ENCODE data around the gene TCEANC. TPM values are rescaled to one million over a fixed set of nuclear protein-coding genes. Genes with fewer than 3 reads are reported as not detected.
"Not testable (repeated sequence)": the region's sequence is repeated elsewhere in the genome, so short reads cannot be mapped to it uniquely, and the experiment has no call there.

Gene TCEANC
- total and polyA plus RNA-seq, 2 experiments from 2014 or later: 1.8 to 5.4 TPM

DNA sequence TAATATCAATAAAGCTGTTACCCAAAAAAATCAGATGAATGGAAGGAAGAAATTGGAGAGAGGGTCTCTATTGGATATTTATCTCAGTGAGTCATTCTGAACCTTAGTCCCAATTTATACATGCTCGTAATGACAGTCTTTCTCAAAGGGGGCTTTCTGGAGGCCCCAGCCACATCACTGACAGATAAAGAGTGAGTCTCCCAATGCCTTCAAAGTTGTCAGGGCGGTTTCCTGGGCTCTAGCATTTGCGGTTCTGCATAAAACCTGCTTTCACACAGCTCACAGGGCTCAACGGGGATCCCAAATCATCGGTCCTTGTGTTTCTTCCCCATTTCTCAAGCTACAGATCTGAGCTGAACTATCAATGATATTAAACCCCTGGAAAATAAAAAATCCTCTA is 17.3 kb downstream of the TCEANC start:
- H3K4me1 ChIP-seq (ENCODE audit: insufficient read depth): peaks cover 6% of the 10 kb centered on the region
- peak overlapping the region; percentile 49 for H3K4me2 ChIP-seq
- no peaks in the 10 kb centered on the region for H3K36me3 ChIP-seq (replicated peaks; ENCODE audit: insufficient read depth, low read depth)
- no peak for DNase-seq (ENCODE audit: low spot score)
- H3K79me2 ChIP-seq: no peaks in the 10 kb centered on the region
- WGBS (ENCODE audit: low lambda C conversion rate, missing lambda C conversion rate): 73% methylated on average over 5 of the region's 5 CpGs
- no peaks in the 10 kb centered on the region for H3K27me3 ChIP-seq
- TF ChIP-seq CTCF (IDR thresholded peaks at IDR 0.05; ENCODE audit: poor library complexity): no peak
- TF ChIP-seq EZH2 (IDR thresholded peaks at IDR 0.05; ENCODE audit: borderline replicate concordance): no peak
- no peak for TF ChIP-seq EZH2phosphoT487 (IDR thresholded peaks at IDR 0.05; ENCODE audit: low read depth, severe bottlenecking, unreplicated experiment)
- H4K20me1 ChIP-seq (ENCODE audit: insufficient read depth, poor library complexity, severe bottlenecking): no peaks in the 10 kb centered on the region
- no peaks in the 10 kb centered on the region for H3K9me2 ChIP-seq (replicated peaks; ENCODE audit: insufficient read depth)
- H2AFZ ChIP-seq: no peak overlapping the region
- no peaks in the 10 kb centered on the region for H3K9me3 ChIP-seq (ENCODE audit: low read depth)
- no peak overlapping the region for H3K4me3 ChIP-seq
- H3K27ac ChIP-seq: peak overlapping the region; percentile 95

DNA sequence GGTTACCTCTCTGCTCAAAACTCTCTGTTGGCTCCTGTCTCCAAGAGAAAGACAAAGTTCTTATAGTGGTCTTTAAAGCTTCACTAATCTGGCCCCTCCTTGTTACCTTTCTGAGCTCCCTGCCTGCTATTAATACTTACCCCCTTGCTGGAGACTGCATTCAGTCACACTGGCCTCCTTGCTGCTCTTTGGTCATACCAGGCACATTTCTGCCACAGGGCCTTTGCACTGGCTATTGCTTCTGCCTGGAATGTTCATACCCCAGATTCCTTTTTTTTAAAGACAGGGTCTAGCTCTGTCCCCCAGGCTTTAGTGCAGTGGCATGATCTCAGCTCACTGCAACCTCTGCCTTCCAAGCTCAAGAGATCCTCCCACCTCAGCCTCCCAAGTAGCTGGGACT is 20.1 kb downstream of the TCEANC start:
- no peaks in the 10 kb centered on the region for H3K9me3 ChIP-seq (ENCODE audit: low read depth)
- H3K36me3 ChIP-seq (replicated peaks; ENCODE audit: insufficient read depth, low read depth): no peaks in the 10 kb centered on the region
- no peaks in the 10 kb centered on the region for H3K79me2 ChIP-seq
- TF ChIP-seq CTCF (IDR thresholded peaks at IDR 0.05; ENCODE audit: poor library complexity): no peak
- TF ChIP-seq EZH2phosphoT487 (IDR thresholded peaks at IDR 0.05; ENCODE audit: low read depth, severe bottlenecking, unreplicated experiment): no peak
- no peak for TF ChIP-seq EZH2 (IDR thresholded peaks at IDR 0.05; ENCODE audit: borderline replicate concordance)
- no peak overlapping the region for H3K4me3 ChIP-seq
- H4K20me1 ChIP-seq (ENCODE audit: insufficient read depth, poor library complexity, severe bottlenecking): no peaks in the 10 kb centered on the region
- no peak for DNase-seq (ENCODE audit: low spot score)
- H3K4me2 ChIP-seq: no peak overlapping the region
- H3K9me2 ChIP-seq (replicated peaks; ENCODE audit: insufficient read depth): no peaks in the 10 kb centered on the region
- no peaks in the 10 kb centered on the region for H3K27me3 ChIP-seq
- H2AFZ ChIP-seq: no peak overlapping the region
- peaks cover 6% of the 10 kb centered on the region for H3K4me1 ChIP-seq (ENCODE audit: insufficient read depth)
- H3K27ac ChIP-seq: no peak overlapping the region

- no peaks in the 10 kb centered on the region for H3K27me3 ChIP-seq
- H3K9me2 ChIP-seq (replicated peaks; ENCODE audit: insufficient read depth): no peaks in the 10 kb centered on the region
- no peaks in the 10 kb centered on the region for H3K4me1 ChIP-seq (ENCODE audit: insufficient read depth)
- no peaks in the 10 kb centered on the region for H3K36me3 ChIP-seq (replicated peaks; ENCODE audit: insufficient read depth, low read depth)
- DNase-seq (ENCODE audit: low spot score): no peak
- no peak overlapping the region for H3K4me2 ChIP-seq
- TF ChIP-seq EZH2 (IDR thresholded peaks at IDR 0.05; ENCODE audit: borderline replicate concordance): no peak
- TF ChIP-seq CTCF (IDR thresholded peaks at IDR 0.05; ENCODE audit: poor library complexity): no peak
- H4K20me1 ChIP-seq (ENCODE audit: insufficient read depth, poor library complexity, severe bottlenecking): no peaks in the 10 kb centered on the region
- H3K4me3 ChIP-seq: no peak overlapping the region
- H3K9me3 ChIP-seq (ENCODE audit: low read depth): no peaks in the 10 kb centered on the region
- no peaks in the 10 kb centered on the region for H3K79me2 ChIP-seq
- H3K27ac ChIP-seq: no peak overlapping the region
- no peak overlapping the region for H2AFZ ChIP-seq
Observed at GRCh38 chrX:13676885-13677284, 23.9 kb downstream of the TCEANC start.

GRCh38 chrX:13679700-13680099 is 26.8 kb downstream of the TCEANC start:
- H4K20me1 ChIP-seq (ENCODE audit: insufficient read depth, poor library complexity, severe bottlenecking); H3K9me2 ChIP-seq (replicated peaks; ENCODE audit: insufficient read depth); H3K79me2 ChIP-seq; H3K4me2 ChIP-seq; H3K27ac ChIP-seq; H3K4me1 ChIP-seq (ENCODE audit: insufficient read depth); DNase-seq (ENCODE audit: low spot score); H3K9me3 ChIP-seq (ENCODE audit: low read depth); H3K36me3 ChIP-seq (replicated peaks; ENCODE audit: insufficient read depth, low read depth); H3K4me3 ChIP-seq; H2AFZ ChIP-seq; H3K27me3 ChIP-seq: not testable (repeated sequence)
- 96% methylated on average over 3 of the region's 4 CpGs for WGBS (ENCODE audit: low lambda C conversion rate, missing lambda C conversion rate)
